ENCODE data around the gene SVEP1.
A peak's percentile ranks its signal among the peaks of the same experiment; 100 is the strongest.

Gene SVEP1

GRCh38 chr9:110319781-110320492 is 259.6 kb downstream of the SVEP1 start:
- no peak for DNase-seq (ENCODE audit: low read depth)

GRCh38 chr9:110317911-110318310 is 261.6 kb downstream of the SVEP1 start:
- DNase-seq (ENCODE audit: low read depth) = no peak
- no peak for TF ChIP-seq CTCF (conservative IDR thresholded peaks at IDR 0.05; ENCODE audit: low read depth, low read length)
- no peak overlapping the region for H3K4me3 ChIP-seq (ENCODE audit: low read depth, low read length)

More at GRCh38 chr9:110319781-110320492, 259.6 kb downstream of the SVEP1 start:
- H3K4me3 ChIP-seq (ENCODE audit: low read depth, low read length) = no peak overlapping the region
- TF ChIP-seq CTCF (conservative IDR thresholded peaks at IDR 0.05; ENCODE audit: low read depth, low read length) = no peak

GRCh38 chr9:110316261-110317075 is 263.1 kb downstream of the SVEP1 start:
- peak; percentile 33 for DNase-seq (ENCODE audit: low read depth)
- H3K4me3 ChIP-seq (ENCODE audit: low read depth, low read length) = no peak overlapping the region
- TF ChIP-seq CTCF (conservative IDR thresholded peaks at IDR 0.05; ENCODE audit: low read depth, low read length) = no peak

Measured in choroid plexus epithelial cell (primary cell).